IMR-90 (cell line): Measurements from ENCODE around the gene ZNF264. TPM values are rescaled to one million over a fixed set of nuclear protein-coding genes. Genes with fewer than 3 reads are reported as not detected.

Experiments used
- ATAC-seq: fragments of 200-7000 bp; cut with Tn5 transposase; 2 replicates; pipeline ENCODE4 v1.9.1; 2020; ENCODE audit warnings: low read depth, mild to moderate bottlenecking, moderate library complexity
- BruUV-seq: library from RNA; stranded (reverse); fragments of 400-500 nt; replicated peaks from 2 replicates; lab custom pipeline; 2021; lab: Mats Ljungman, UMichigan
- CTCF ChIA-PET: fragments of 300-600 bp; formaldehyde crosslinking; extraction: SDS; loops from one replicate; lab custom pipeline; 2021; ENCODE audit warnings: antibody characterized with exemption; lab: Yijun Ruan, JAX
- POLR2A ChIA-PET: fragments of 300-600 bp; sonication (Branson Sonifier 250); formaldehyde crosslinking; loops from one replicate; lab custom pipeline; 2022; ENCODE audit warnings: antibody characterized with exemption; ENCODE audit not compliant: unreplicated experiment; lab: Charles Lee
- DNase-seq: peaks from one replicate; pipeline ENCODE4 v3.0.0; 2013
- H2AFZ ChIP-seq: replicated peaks from 2 replicates; pipeline ENCODE3; 2013; ENCODE audit warnings: low read length, mild to moderate bottlenecking; ENCODE audit not compliant: poor library complexity
- H2AK5ac ChIP-seq: 2 replicates; pipeline ENCODE4 v1.6.1; 2013; ENCODE audit warnings: low read depth, low read length, inconsistent platforms
- H2AK9ac ChIP-seq: replicated peaks from 2 replicates; pipeline ENCODE3; 2013; ENCODE audit warnings: mild to moderate bottlenecking, low read depth, low read length, moderate library complexity; ENCODE audit not compliant: poor library complexity
- H2BK120ac ChIP-seq: 2 replicates; pipeline ENCODE4 v1.6.1; 2013; ENCODE audit warnings: low read depth, low read length, inconsistent platforms
- H2BK15ac ChIP-seq: 3 replicates; pipeline ENCODE4 v1.6.1; 2013; ENCODE audit warnings: low read depth, low read length, inconsistent platforms
- H2BK20ac ChIP-seq: 2 replicates; pipeline ENCODE4 v1.6.1; 2013; ENCODE audit warnings: low read depth, mild to moderate bottlenecking, inconsistent platforms, low read length, moderate library complexity
- H2BK5ac ChIP-seq: 2 replicates; pipeline ENCODE4 v1.6.1; 2013; ENCODE audit warnings: mild to moderate bottlenecking, low read depth, low read length, inconsistent platforms; ENCODE audit not compliant: poor library complexity, severe bottlenecking
- H3K14ac ChIP-seq: replicated peaks from 2 replicates; pipeline ENCODE4 v1.6.1; 2013; ENCODE audit warnings: low read depth, low read length, inconsistent platforms
- H3K18ac ChIP-seq: 2 replicates; pipeline ENCODE4 v1.6.1; 2013; ENCODE audit warnings: low read depth, low read length, control low read depth
- H3K23ac ChIP-seq: 2 replicates; pipeline ENCODE4 v1.6.1; 2013; ENCODE audit warnings: low read depth, low read length, inconsistent platforms
- H3K27ac ChIP-seq: 2 replicates; pipeline ENCODE4 v1.5.1; 2013; ENCODE audit warnings: mild to moderate bottlenecking, control low read depth, low read length; ENCODE audit not compliant: insufficient read depth
- H3K27me3 ChIP-seq: 2 replicates; pipeline ENCODE4 v1.6.1; 2013; ENCODE audit warnings: low read length; ENCODE audit not compliant: control insufficient read depth, insufficient read depth
- H3K36me3 ChIP-seq: 2 replicates; pipeline ENCODE4 v1.6.1; 2013; ENCODE audit warnings: low read length, mixed read lengths; ENCODE audit not compliant: control insufficient read depth, insufficient read depth
- H3K4ac ChIP-seq: 2 replicates; pipeline ENCODE4 v1.6.1; 2013; ENCODE audit warnings: low read depth, low read length, inconsistent platforms
- H3K4me1 ChIP-seq: 2 replicates; pipeline ENCODE4 v1.6.1; 2013; ENCODE audit warnings: low read length, mixed read lengths; ENCODE audit not compliant: control insufficient read depth, insufficient read depth
- H3K4me2 ChIP-seq: 2 replicates; pipeline ENCODE4 v1.6.1; 2013; ENCODE audit warnings: low read depth, mild to moderate bottlenecking, control low read depth, low read length, moderate library complexity
- H3K4me3 ChIP-seq: 2 replicates; pipeline ENCODE4 v1.5.1; 2013; ENCODE audit warnings: low read depth, mild to moderate bottlenecking, control low read depth, low read length, moderate library complexity; ENCODE audit not compliant: insufficient read depth
- H3K56ac ChIP-seq: 2 replicates; pipeline ENCODE4 v1.6.1; 2013; ENCODE audit warnings: low read length, inconsistent platforms; ENCODE audit not compliant: insufficient read depth; ENCODE audit errors: extremely low read depth
- H3K79me1 ChIP-seq, 2 experiments: 2 replicates each; pipeline ENCODE4 v1.6.1; 2013; ENCODE audit warnings: low read length in 2 of 2, inconsistent platforms in 1 of 2, low read depth in 1 of 2
- H3K9ac ChIP-seq: 2 replicates; pipeline ENCODE4 v1.6.1; 2013; ENCODE audit warnings: low read depth, low read length, control low read depth
- H3K9me1 ChIP-seq: 2 replicates; pipeline ENCODE4 v1.6.1; 2013; ENCODE audit warnings: low read length, inconsistent platforms; ENCODE audit not compliant: insufficient read depth
- H3K9me3 ChIP-seq: 2 replicates; pipeline ENCODE4 v1.6.1; 2013; ENCODE audit warnings: low read length; ENCODE audit not compliant: control insufficient read depth, insufficient read depth
- H4K20me1 ChIP-seq: 2 replicates; pipeline ENCODE4 v1.6.1; 2013; ENCODE audit warnings: low read length, inconsistent platforms; ENCODE audit not compliant: insufficient read depth
- H4K5ac ChIP-seq: 2 replicates; pipeline ENCODE4 v1.6.1; 2013; ENCODE audit warnings: mild to moderate bottlenecking, low read depth, low read length, control low read depth
- H4K8ac ChIP-seq, 2 experiments: 2 replicates each; pipeline ENCODE4 v1.6.1; 2013; ENCODE audit warnings: low read depth in 2 of 2, low read length in 2 of 2, control low read depth in 1 of 2, inconsistent platforms in 1 of 2
- H4K91ac ChIP-seq: 2 replicates; pipeline ENCODE4 v1.6.1; 2013; ENCODE audit warnings: low read depth, low read length, inconsistent platforms; ENCODE audit not compliant: insufficient read depth
- BHLHE40 ChIP-seq: fragments of 150-350 bp; IDR thresholded peaks from 2 replicates; pipeline ENCODE4 v1.6.1; 2016; ENCODE audit warnings: mild to moderate bottlenecking, low read depth, low read length
- CEBPB ChIP-seq: IDR thresholded peaks from 2 replicates; pipeline ENCODE4 v1.6.1; 2012; ENCODE audit warnings: low read depth, low read length, improper control_type of control experiment
- CHD1 ChIP-seq: IDR thresholded peaks from 2 replicates; pipeline ENCODE4 v1.6.1; 2012; ENCODE audit warnings: low read depth, low read length, improper control_type of control experiment
- FOS ChIP-seq: fragments of 150-350 bp; IDR thresholded peaks from 2 replicates; pipeline ENCODE4 v1.6.1; 2016; ENCODE audit warnings: low read depth, low read length
- MAFK ChIP-seq: IDR thresholded peaks from 2 replicates; pipeline ENCODE4 v1.6.1; 2012; ENCODE audit warnings: low read depth, low read length, improper control_type of control experiment
- MAZ ChIP-seq: IDR thresholded peaks from 2 replicates; pipeline ENCODE4 v1.6.1; 2012; ENCODE audit warnings: low read depth, mild to moderate bottlenecking, low read length, improper control_type of control experiment, moderate library complexity, borderline replicate concordance
- MXI1 ChIP-seq: IDR thresholded peaks from 2 replicates; pipeline ENCODE4 v1.6.1; 2012; ENCODE audit warnings: low read depth, mild to moderate bottlenecking, low read length, moderate library complexity, borderline replicate concordance
- NFE2L2 ChIP-seq: fragments of 150-350 bp; IDR thresholded peaks from 2 replicates; pipeline ENCODE4 v1.6.1; 2016; ENCODE audit warnings: low read depth, mild to moderate bottlenecking, low read length
- POLR2A ChIP-seq: IDR thresholded peaks from 2 replicates; pipeline ENCODE4 v1.6.1; 2012; ENCODE audit warnings: mild to moderate bottlenecking, low read depth, low read length
- RAD21 ChIP-seq: IDR thresholded peaks from 2 replicates; pipeline ENCODE4 v1.6.1; 2012; ENCODE audit warnings: low read length, improper control_type of control experiment
- RCOR1 ChIP-seq: IDR thresholded peaks from 2 replicates; pipeline ENCODE4 v1.6.1; 2012; ENCODE audit warnings: mild to moderate bottlenecking, low read length, improper control_type of control experiment; ENCODE audit not compliant: insufficient replicate concordance
- RFX5 ChIP-seq: IDR thresholded peaks from 2 replicates; pipeline ENCODE4 v1.8.0; 2012; ENCODE audit warnings: low read depth, mild to moderate bottlenecking, low read length, moderate library complexity
- SMC3 ChIP-seq: fragments of 150-350 bp; IDR thresholded peaks from 2 replicates; pipeline ENCODE4 v1.6.1; 2016; ENCODE audit warnings: low read depth, mild to moderate bottlenecking, antibody characterized with exemption, low read length, moderate library complexity
- WGBS, 2 experiments: methylation state at CpG; one replicate each; pipeline versions ENCODE4 v1.1.5 to v1.1.7; 2013; ENCODE audit warnings: missing lambda C conversion rate in 2 of 2; ENCODE audit not compliant: insufficient read length in 1 of 2; ENCODE audit errors: extremely low coverage in 2 of 2; 5-methylcytosine and 5-hydroxymethylcytosine counted together
- dilution Hi-C: fragments of 300-500 bp; cut with HindIII; formaldehyde crosslinking; loops from one replicate; pipeline ENCODE4 v1.14.3; 2018; ENCODE audit warnings: low sequenced_read_pairs; ENCODE audit not compliant: unreplicated experiment
- in situ Hi-C: fragments of 300-500 bp; cut with MboI; formaldehyde crosslinking; loops from 3 replicates; pipeline ENCODE4 v1.14.3; 2019; ENCODE audit warnings: low sequenced_read_pairs, inconsistent platforms, mixed read lengths
- intact Hi-C: fragments of 100-400 bp; cut with micrococcal nuclease; formaldehyde crosslinking; loops from 2 replicates; pipeline ENCODE4 v1.10.0; 2022
- polyA plus RNA-seq, 3 experiments: library from polyadenylated mRNA; depleted of rRNA; stranded (reverse); fragments of >200 nt; gene quantifications; 2 replicates each; pipeline ENCODE4 v1.2.3, GENCODE V29; 2012; ENCODE audit warnings: low replicate concordance in 1 of 3
- total RNA-seq: library from RNA; depleted of rRNA; stranded (reverse); fragments of >200 nt; gene quantifications from 2 replicates; pipeline ENCODE4 v1.2.3, GENCODE V29; 2012
- TF ChIP-seq, protein P1 (sequence below): fragments of 150-350 bp; IDR thresholded peaks from 2 replicates; pipeline ENCODE4 v1.6.1; 2017; ENCODE audit warnings: mild to moderate bottlenecking, antibody characterized with exemption, low read length, low read depth
- TF ChIP-seq, protein P2 (sequence below): fragments of 150-350 bp; IDR thresholded peaks from 2 replicates; pipeline ENCODE4 v1.6.1; 2016; ENCODE audit warnings: low read depth, mild to moderate bottlenecking, low read length, moderate library complexity, borderline replicate concordance
- TF ChIP-seq, protein P3 (sequence below): conservative IDR thresholded peaks from 2 replicates; pipeline ENCODE4 v1.5.1; 2012; ENCODE audit warnings: mild to moderate bottlenecking, low read depth, low read length, improper control_type of control experiment

Gene ZNF264
- total and polyA plus RNA-seq, 2 of the 4 experiments (the other 2 are of a cell fraction), result 3.5 to 31.9 TPM

GRCh38 chr19:57245959-57246358 is 54.7 kb downstream of the ZNF264 start:
- DNase-seq, result no peak
- Histone ChIP-seq H3K36me3 (peaks cover 49% of the 10 kb centered on the region), H2BK120ac (no peak overlapping the region), H2BK15ac (no peak overlapping the region), H3K4me3 (no peak overlapping the region), H2BK20ac (no peak overlapping the region), H3K23ac (no peak overlapping the region), H3K9ac (no peak overlapping the region), H3K79me1 (peaks cover 48 to 74% of the 10 kb centered on the region in 2 experiments), H3K9me3 (no peaks in the 10 kb centered on the region), H3K18ac (no peak overlapping the region), H3K4ac (no peak overlapping the region), H3K14ac (no peak overlapping the region), H2AFZ (no peak overlapping the region), H3K27ac (no peak overlapping the region), H3K27me3 (no peaks in the 10 kb centered on the region), H2AK5ac (no peak overlapping the region), H4K5ac (no peak overlapping the region), H3K4me1 (peaks cover 9% of the 10 kb centered on the region), H2AK9ac (no peak overlapping the region), H3K9me1 (peaks cover 15% of the 10 kb centered on the region), H3K4me2 (no peak overlapping the region), H4K8ac (no peak overlapping the region), H3K56ac (no peak overlapping the region), H2BK5ac (no peak overlapping the region), H4K20me1 (peaks cover 17% of the 10 kb centered on the region; the same call in 1 of the 2 replicates), H4K91ac (no peak overlapping the region)
- 91% methylated on average over 2 of the region's 6 CpGs; no CpG with 5 or more reads in 1 of the 2 experiments for WGBS, 2 experiments
- BruUV-seq, result no TSS peak
- TF ChIP-seq RAD21 (no peak), BHLHE40 (no peak), SMC3 (no peak), FOS (no peak), CEBPB (no peak), MAFK (no peak), POLR2A (no peak), RFX5 (no peak), MXI1 (no peak), RCOR1 (no peak), MAZ (no peak), CHD1 (no peak), NFE2L2 (no peak)
- TF ChIP-seq, protein P1, sequence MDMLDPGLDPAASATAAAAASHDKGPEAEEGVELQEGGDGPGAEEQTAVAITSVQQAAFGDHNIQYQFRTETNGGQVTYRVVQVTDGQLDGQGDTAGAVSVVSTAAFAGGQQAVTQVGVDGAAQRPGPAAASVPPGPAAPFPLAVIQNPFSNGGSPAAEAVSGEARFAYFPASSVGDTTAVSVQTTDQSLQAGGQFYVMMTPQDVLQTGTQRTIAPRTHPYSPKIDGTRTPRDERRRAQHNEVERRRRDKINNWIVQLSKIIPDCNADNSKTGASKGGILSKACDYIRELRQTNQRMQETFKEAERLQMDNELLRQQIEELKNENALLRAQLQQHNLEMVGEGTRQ, result no peak
- TF ChIP-seq, protein P2, sequence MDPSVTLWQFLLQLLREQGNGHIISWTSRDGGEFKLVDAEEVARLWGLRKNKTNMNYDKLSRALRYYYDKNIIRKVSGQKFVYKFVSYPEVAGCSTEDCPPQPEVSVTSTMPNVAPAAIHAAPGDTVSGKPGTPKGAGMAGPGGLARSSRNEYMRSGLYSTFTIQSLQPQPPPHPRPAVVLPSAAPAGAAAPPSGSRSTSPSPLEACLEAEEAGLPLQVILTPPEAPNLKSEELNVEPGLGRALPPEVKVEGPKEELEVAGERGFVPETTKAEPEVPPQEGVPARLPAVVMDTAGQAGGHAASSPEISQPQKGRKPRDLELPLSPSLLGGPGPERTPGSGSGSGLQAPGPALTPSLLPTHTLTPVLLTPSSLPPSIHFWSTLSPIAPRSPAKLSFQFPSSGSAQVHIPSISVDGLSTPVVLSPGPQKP, result no peak
- TF ChIP-seq, protein P3, sequence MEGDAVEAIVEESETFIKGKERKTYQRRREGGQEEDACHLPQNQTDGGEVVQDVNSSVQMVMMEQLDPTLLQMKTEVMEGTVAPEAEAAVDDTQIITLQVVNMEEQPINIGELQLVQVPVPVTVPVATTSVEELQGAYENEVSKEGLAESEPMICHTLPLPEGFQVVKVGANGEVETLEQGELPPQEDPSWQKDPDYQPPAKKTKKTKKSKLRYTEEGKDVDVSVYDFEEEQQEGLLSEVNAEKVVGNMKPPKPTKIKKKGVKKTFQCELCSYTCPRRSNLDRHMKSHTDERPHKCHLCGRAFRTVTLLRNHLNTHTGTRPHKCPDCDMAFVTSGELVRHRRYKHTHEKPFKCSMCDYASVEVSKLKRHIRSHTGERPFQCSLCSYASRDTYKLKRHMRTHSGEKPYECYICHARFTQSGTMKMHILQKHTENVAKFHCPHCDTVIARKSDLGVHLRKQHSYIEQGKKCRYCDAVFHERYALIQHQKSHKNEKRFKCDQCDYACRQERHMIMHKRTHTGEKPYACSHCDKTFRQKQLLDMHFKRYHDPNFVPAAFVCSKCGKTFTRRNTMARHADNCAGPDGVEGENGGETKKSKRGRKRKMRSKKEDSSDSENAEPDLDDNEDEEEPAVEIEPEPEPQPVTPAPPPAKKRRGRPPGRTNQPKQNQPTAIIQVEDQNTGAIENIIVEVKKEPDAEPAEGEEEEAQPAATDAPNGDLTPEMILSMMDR, result no peak
- ChIA-PET CTCF (no interaction called here), POLR2A (no interaction called here)
- dilution Hi-C loops, result no loop called here
- in situ Hi-C loops, result no loop called here
- ATAC-seq, result no peak
- intact Hi-C loops, result no loop called here
